WTC11 (cell line): Measurements from ENCODE around the gene ANKRD65. TPM values are rescaled to one million over a fixed set of nuclear protein-coding genes. Genes with fewer than 3 reads are reported as not detected.
A peak's percentile ranks its signal among the peaks of the same experiment; 100 is the strongest.
"Not testable (repeated sequence)": the region's sequence is repeated elsewhere in the genome, so short reads cannot be mapped to it uniquely, and the experiment has no call there.

ENCODE experiments used
- ATAC-seq: fragments of 200-7000 bp; cut with Tn5 transposase; 2 replicates; pipeline ENCODE4 v1.10.0; 2021; ENCODE audit warnings: mild to moderate bottlenecking, moderate library complexity
- CTCF ChIA-PET: fragments of 300-600 bp; sonication (Branson Sonifier 250); formaldehyde crosslinking; loops from one replicate; lab custom pipeline; 2021; ENCODE audit warnings: antibody characterized with exemption; lab: Charles Lee
- POLR2A ChIA-PET: fragments of 350-600 bp; sonication (Branson Sonifier 250); formaldehyde crosslinking; loops from one replicate; lab custom pipeline; 2021; ENCODE audit warnings: antibody characterized with exemption; lab: Charles Lee
- DNase-seq: peaks from one replicate; pipeline ENCODE4 v3.0.0; 2021; ENCODE audit warnings: low spot score
- H3K27ac Mint-ChIP-seq: 2 replicates; pipeline ENCODE4 v1.8.0; 2021; ENCODE audit warnings: mixed read lengths
- H3K27me3 Mint-ChIP-seq: 2 replicates; pipeline ENCODE4 v1.8.0; 2021; ENCODE audit warnings: low read depth, mild to moderate bottlenecking, moderate library complexity, mixed read lengths
- H3K36me3 Mint-ChIP-seq: 2 replicates; pipeline ENCODE4 v1.8.0; 2021; ENCODE audit warnings: mixed read lengths
- H3K4me1 Mint-ChIP-seq: 2 replicates; pipeline ENCODE4 v1.8.0; 2022; ENCODE audit warnings: mixed read lengths
- H3K4me3 Mint-ChIP-seq: 2 replicates; pipeline ENCODE4 v1.8.0; 2021; ENCODE audit warnings: mild to moderate bottlenecking, moderate library complexity, mixed read lengths
- H3K9me3 Mint-ChIP-seq: 2 replicates; pipeline ENCODE4 v1.8.0; 2021; ENCODE audit warnings: mixed read lengths
- AR ChIP-seq: fragments of 250-450 bp; sonication (Bioruptor Pico); IDR thresholded peaks from 2 replicates; pipeline ENCODE4 v1.9.0; 2021; ENCODE audit warnings: mild to moderate bottlenecking
- ARID4B ChIP-seq: sonication (generic); formaldehyde crosslinking; IDR thresholded peaks from 2 replicates; pipeline ENCODE4 v1.8.0; 2023; ENCODE audit warnings: missing genetic modification reagents, mild to moderate bottlenecking, borderline replicate concordance
- CBFB ChIP-seq: sonication (generic); formaldehyde crosslinking; IDR thresholded peaks from 2 replicates; pipeline ENCODE4 v1.8.1; 2022; ENCODE audit warnings: mild to moderate bottlenecking, low read depth, missing genetic modification reagents
- CREB1 ChIP-seq: sonication (generic); formaldehyde crosslinking; IDR thresholded peaks from 2 replicates; pipeline ENCODE4 v1.8.0; 2023; ENCODE audit warnings: mild to moderate bottlenecking, missing genetic modification reagents
- CTCF ChIP-seq: fragments of 200-600 bp; IDR thresholded peaks from 2 replicates; pipeline ENCODE4 v1.8.0; 2022; ENCODE audit warnings: antibody characterized with exemption
- EMX1 ChIP-seq: fragments of 250-450 bp; sonication (Bioruptor Pico); IDR thresholded peaks from 2 replicates; pipeline ENCODE4 v1.8.0; 2021; ENCODE audit warnings: mild to moderate bottlenecking
- ETV6 ChIP-seq: sonication (generic); formaldehyde crosslinking; IDR thresholded peaks from 2 replicates; pipeline ENCODE4 v1.8.1; 2022; ENCODE audit warnings: mild to moderate bottlenecking, missing genetic modification reagents
- IRF2 ChIP-seq: sonication (generic); formaldehyde crosslinking; IDR thresholded peaks from 2 replicates; pipeline ENCODE4 v1.8.0; 2022; ENCODE audit warnings: low read depth, missing genetic modification reagents, borderline replicate concordance
- MYBL2 ChIP-seq: sonication (generic); formaldehyde crosslinking; IDR thresholded peaks from 2 replicates; pipeline ENCODE4 v1.8.1; 2023; ENCODE audit warnings: mild to moderate bottlenecking, moderate library complexity, missing genetic modification reagents
- NFYB ChIP-seq: sonication (generic); formaldehyde crosslinking; conservative IDR thresholded peaks from 2 replicates; pipeline ENCODE4 v1.8.0; 2022; ENCODE audit warnings: low read depth, missing genetic modification reagents
- NR3C1 ChIP-seq: sonication (generic); formaldehyde crosslinking; conservative IDR thresholded peaks from 2 replicates; pipeline ENCODE4 v1.8.1; 2023; ENCODE audit warnings: low read depth, mild to moderate bottlenecking, missing genetic modification reagents
- PRRX2 ChIP-seq: fragments of 250-450 bp; sonication (Bioruptor Pico); IDR thresholded peaks from 2 replicates; pipeline ENCODE4 v1.8.0; 2021; ENCODE audit warnings: mild to moderate bottlenecking
- RELA ChIP-seq: sonication (generic); formaldehyde crosslinking; IDR thresholded peaks from 2 replicates; pipeline ENCODE4 v1.8.1; 2022; ENCODE audit warnings: missing genetic modification reagents, mild to moderate bottlenecking, borderline replicate concordance
- RORB ChIP-seq: fragments of 250-450 bp; sonication (Bioruptor Pico); IDR thresholded peaks from 2 replicates; pipeline ENCODE4 v1.9.0; 2021; ENCODE audit warnings: mild to moderate bottlenecking
- SMAD4 ChIP-seq: sonication (generic); formaldehyde crosslinking; IDR thresholded peaks from 2 replicates; pipeline ENCODE4 v1.8.0; 2022; ENCODE audit warnings: mild to moderate bottlenecking, missing genetic modification reagents
- SOX15 ChIP-seq: fragments of 250-450 bp; sonication (Bioruptor Pico); IDR thresholded peaks from 2 replicates; pipeline ENCODE4 v1.9.0; 2021; ENCODE audit warnings: mild to moderate bottlenecking
- ZNF121 ChIP-seq: sonication (generic); formaldehyde crosslinking; IDR thresholded peaks from 2 replicates; pipeline ENCODE4 v1.8.0; 2023; ENCODE audit warnings: missing genetic modification reagents
- ZNF232 ChIP-seq: sonication (generic); formaldehyde crosslinking; IDR thresholded peaks from 2 replicates; pipeline ENCODE4 v1.8.0; 2022; ENCODE audit warnings: mild to moderate bottlenecking, missing genetic modification reagents
- ZNF317 ChIP-seq: sonication (generic); formaldehyde crosslinking; IDR thresholded peaks from 2 replicates; pipeline ENCODE4 v1.8.1; 2023; ENCODE audit warnings: low read depth, mild to moderate bottlenecking, moderate library complexity, missing genetic modification reagents, borderline replicate concordance
- total RNA-seq: library from RNA; stranded (reverse); gene quantifications from 3 replicates; pipeline ENCODE4 v1.2.3, GENCODE V29; 2021
- TF ChIP-seq, protein P1 (sequence below): fragments of 250-450 bp; sonication (Bioruptor Pico); IDR thresholded peaks from 2 replicates; pipeline ENCODE4 v2.1.2; 2022; ENCODE audit warnings: mild to moderate bottlenecking, moderate library complexity

Gene ANKRD65
- total RNA-seq, 1 experiment from 2014 or later = 1.9 TPM

DNA sequence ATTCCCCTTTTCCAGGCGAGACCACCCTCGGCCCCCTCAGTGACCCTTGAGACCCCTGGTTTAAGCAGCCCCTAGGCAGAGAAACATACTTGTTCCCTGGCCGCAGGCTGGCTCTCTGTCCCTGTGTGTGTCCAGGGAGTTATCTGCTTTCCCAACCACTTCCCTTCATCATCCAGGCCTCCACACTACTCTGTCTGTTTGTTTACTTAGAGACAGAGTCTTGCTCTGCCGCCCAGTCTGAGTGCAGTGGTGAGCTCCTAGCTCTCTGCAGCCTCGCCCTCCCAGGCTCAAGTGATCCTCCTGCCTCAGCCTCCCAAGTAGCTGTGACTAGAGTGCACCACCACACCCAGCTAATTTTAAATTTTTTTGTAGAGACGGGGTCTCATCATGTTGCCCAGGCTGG is 8.6 kb upstream of the ANKRD65 start:
- Mint-ChIP-seq H3K27me3 (no peaks in the 10 kb centered on the region), H3K4me3 (peak overlapping the region; percentile 12; the same call in 1 of the 2 replicates), H3K4me1 (peaks cover 37% of the 10 kb centered on the region), H3K9me3 (no peaks in the 10 kb centered on the region)
- DNase-seq (no peak), ATAC-seq (no peak)
- TF ChIP-seq ZNF121 (CRISPR knock-in tag) (peak; percentile 94), ETV6 (CRISPR knock-in tag) (no peak)
- TF ChIP-seq, all 79 proteins: peak for 1
- Mint-ChIP-seq H3K36me3 (no peaks in the 10 kb centered on the region), H3K27ac (no peak overlapping the region)
- ChIA-PET POLR2A (interaction anchor here (1.1 to 1.5 kb wide), 2 partner anchors 22 to 27 kb away, joined by 5 read pairs; partner anchors contain the start of gene MRPL20), CTCF (interaction anchor here (1.0 to 1.5 kb wide), 4 partner anchors 28 to 138 kb away, joined by 3 to 7 read pairs (median 4); partner anchors contain the start of gene AURKAIP1)

- CTCF ChIA-PET = interaction anchor here (0.7 to 1.4 kb wide), 3 partner anchors 9 to 27 kb away, joined by 3 to 4 read pairs (median 3); no protein-coding TSS in a partner anchor
These were observed 7.9 kb upstream of the ANKRD65 start for GRCh38 chr1:1428967-1429366.

DNA sequence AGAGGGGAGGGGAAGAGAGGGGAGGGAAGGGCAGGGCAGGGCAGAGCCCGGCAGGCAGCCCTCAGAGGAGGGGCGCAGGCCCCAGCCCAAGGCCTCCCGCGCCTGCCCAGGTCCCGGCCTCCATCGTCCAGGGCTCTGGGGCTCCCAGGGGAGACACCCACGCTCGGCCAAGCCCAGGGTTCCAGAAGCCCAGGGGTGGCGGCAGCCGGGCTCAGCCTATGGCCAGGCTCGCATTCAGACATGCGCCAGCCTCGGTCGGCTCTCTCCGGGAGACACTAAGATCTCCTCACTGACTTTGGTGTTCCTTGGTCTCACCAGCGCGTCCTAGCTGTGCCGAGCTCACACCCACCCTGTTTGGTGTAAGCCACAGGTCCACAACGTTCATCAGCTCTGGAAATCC is 7.1 kb upstream of the ANKRD65 start:
- TF ChIP-seq RELA (CRISPR knock-in tag) (no peak), ZNF232 (CRISPR knock-in tag) (no peak), ARID4B (CRISPR knock-in tag) (no peak), NFYB (no peak), EMX1 (CRISPR knock-in tag) (no peak), SOX15 (CRISPR knock-in tag) (no peak), RORB (CRISPR knock-in tag) (no peak), AR (CRISPR knock-in tag) (no peak), SMAD4 (CRISPR knock-in tag) (no peak), CREB1 (no peak)
- TF ChIP-seq, all 79 proteins: peak for 0
- ChIA-PET CTCF (interaction anchor here (1.2 to 1.4 kb wide), 2 partner anchors 13 to 26 kb away, joined by 3 to 4 read pairs; no protein-coding TSS in a partner anchor), POLR2A (interaction anchor here (0.9 kb wide), 1 partner anchor 29 kb away, joined by 3 read pairs; the partner anchor contains the start of gene CCNL2)
- Mint-ChIP-seq H3K4me1 (peaks cover 35% of the 10 kb centered on the region), H3K27me3 (no peaks in the 10 kb centered on the region), H3K27ac (peak overlapping the region; percentile 13; the same call in 1 of the 2 replicates), H3K36me3 (no peaks in the 10 kb centered on the region), H3K9me3 (no peaks in the 10 kb centered on the region), H3K4me3 (peak overlapping the region; percentile 54)
- DNase-seq = no peak
- no peak for ATAC-seq

More at GRCh38 chr1:1428967-1429366, 7.9 kb upstream of the ANKRD65 start:
- H3K4me1 Mint-ChIP-seq = peaks cover 37% of the 10 kb centered on the region
- not testable (repeated sequence) for H3K36me3 Mint-ChIP-seq, DNase-seq, H3K27ac Mint-ChIP-seq, H3K9me3 Mint-ChIP-seq, ATAC-seq, H3K27me3 Mint-ChIP-seq
- POLR2A ChIA-PET = interaction anchor here (0.7 to 0.9 kb wide), 2 partner anchors 29 to 41 kb away, joined by 3 to 4 read pairs; partner anchors contain the start of gene CCNL2
- H3K4me3 Mint-ChIP-seq = peak overlapping the region; percentile 3; the same call in 1 of the 2 replicates

DNA sequence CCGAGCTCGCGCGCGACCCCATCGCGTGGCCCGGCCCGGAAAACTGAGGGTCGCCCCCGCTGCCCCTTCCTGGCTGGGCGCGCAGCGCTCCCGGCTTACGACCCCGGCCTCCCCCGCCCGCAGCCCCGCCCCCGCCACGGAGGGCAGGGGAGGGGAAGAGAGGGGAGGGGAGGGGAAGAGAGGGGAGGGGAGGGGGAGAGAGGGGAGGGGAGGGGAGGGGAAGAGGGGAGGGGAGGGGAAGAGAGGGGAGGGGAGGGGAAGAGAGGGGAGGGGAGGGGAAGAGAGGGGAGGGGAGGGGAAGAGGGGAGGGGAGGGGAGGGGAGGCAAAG is 6.7 kb upstream of the ANKRD65 start:
- H3K36me3 Mint-ChIP-seq = no peaks in the 10 kb centered on the region
- POLR2A ChIA-PET = no interaction called here
- no peak overlapping the region for H3K27ac Mint-ChIP-seq
- H3K4me3 Mint-ChIP-seq = no peak overlapping the region
- no peak for ATAC-seq
- no peaks in the 10 kb centered on the region for H3K27me3 Mint-ChIP-seq
- H3K9me3 Mint-ChIP-seq = no peaks in the 10 kb centered on the region
- CTCF ChIA-PET = interaction anchor here (1.4 kb wide), 1 partner anchor 14 kb away, joined by 4 read pairs; no protein-coding TSS in a partner anchor
- peaks cover 36% of the 10 kb centered on the region for H3K4me1 Mint-ChIP-seq
- no peak for DNase-seq
- TF ChIP-seq CTCF (no peak), MYBL2 (no peak), ZNF317 (CRISPR knock-in tag) (no peak), PRRX2 (CRISPR knock-in tag) (no peak), IRF2 (CRISPR knock-in tag) (no peak), CBFB (CRISPR knock-in tag) (no peak), NR3C1 (CRISPR knock-in tag) (no peak), ZNF121 (CRISPR knock-in tag) (no peak), SOX15 (CRISPR knock-in tag) (no peak)
- TF ChIP-seq, protein P1, sequence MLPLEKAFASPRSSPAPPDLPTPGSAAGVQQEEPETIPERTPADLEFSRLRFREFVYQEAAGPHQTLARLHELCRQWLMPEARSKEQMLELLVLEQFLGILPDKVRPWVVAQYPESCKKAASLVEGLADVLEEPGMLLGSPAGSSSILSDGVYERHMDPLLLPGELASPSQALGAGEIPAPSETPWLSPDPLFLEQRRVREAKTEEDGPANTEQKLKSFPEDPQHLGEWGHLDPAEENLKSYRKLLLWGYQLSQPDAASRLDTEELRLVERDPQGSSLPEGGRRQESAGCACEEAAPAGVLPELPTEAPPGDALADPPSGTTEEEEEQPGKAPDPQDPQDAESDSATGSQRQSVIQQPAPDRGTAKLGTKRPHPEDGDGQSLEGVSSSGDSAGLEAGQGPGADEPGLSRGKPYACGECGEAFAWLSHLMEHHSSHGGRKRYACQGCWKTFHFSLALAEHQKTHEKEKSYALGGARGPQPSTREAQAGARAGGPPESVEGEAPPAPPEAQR (CRISPR knock-in tag) = no peak
